Lung (tissue), 12 donors: Measurements from ENCODE around the gene TRA2A. TPM values are rescaled to one million over a fixed set of nuclear protein-coding genes. Genes with fewer than 3 reads are reported as not detected.

Experiments used
- ATAC-seq: fragments of 200-7000 bp; cut with Tn5 transposase; one replicate; pipeline ENCODE4 v1.9.1; 2020; ENCODE audit warnings: moderate number of reproducible peaks; ENCODE audit not compliant: insufficient read depth, low FRiP score
- DNase-seq, 3 donors: peaks; one replicate each; pipeline ENCODE4 v3.0.0-alpha.2; 2013 to 2017
- H3K27ac ChIP-seq, 2 donors: one replicate each; pipeline ENCODE4 v1.5.1; 2013; ENCODE audit warnings: mild to moderate bottlenecking in 2 of 2, moderate library complexity in 2 of 2, control low read depth in 1 of 2, inconsistent platforms in 1 of 2, low read depth in 1 of 2, low read length in 1 of 2
- H3K27me3 ChIP-seq, 3 donors: one replicate each; pipeline ENCODE4 v1.5.1; 2013; ENCODE audit warnings: low read length in 2 of 3; ENCODE audit not compliant: control insufficient read depth in 3 of 3, insufficient read depth in 3 of 3
- H3K36me3 ChIP-seq, 4 donors: one replicate each; pipeline ENCODE4 v1.5.1; 2013; ENCODE audit warnings: low read length in 4 of 4, mild to moderate bottlenecking in 1 of 4, moderate library complexity in 1 of 4; ENCODE audit not compliant: control insufficient read depth in 4 of 4, insufficient read depth in 4 of 4
- H3K4me1 ChIP-seq, 5 donors: one replicate each; pipeline ENCODE4 v1.5.1; 2013; ENCODE audit warnings: low read length in 5 of 5, mild to moderate bottlenecking in 2 of 5, moderate library complexity in 1 of 5; ENCODE audit not compliant: control insufficient read depth in 5 of 5, insufficient read depth in 5 of 5
- H3K4me3 ChIP-seq: one replicate; pipeline ENCODE4 v1.5.1; 2013; ENCODE audit warnings: mild to moderate bottlenecking, control low read depth, moderate library complexity
- H3K9ac ChIP-seq, 2 donors: one replicate each; pipeline ENCODE4 v1.5.1; 2013; ENCODE audit warnings: low read length in 2 of 2, control low read depth in 1 of 2; ENCODE audit not compliant: insufficient read depth in 1 of 2
- H3K9me3 ChIP-seq, 4 donors: one replicate each; pipeline ENCODE4 v1.5.1; 2013; ENCODE audit warnings: low read length in 3 of 4, mild to moderate bottlenecking in 1 of 4, moderate library complexity in 1 of 4; ENCODE audit not compliant: control insufficient read depth in 4 of 4, insufficient read depth in 3 of 4
- WGBS, 2 donors: extraction: QIAGEN DNeasy Blood & Tissue Kit; methylation state at CpG; one replicate each; pipeline ENCODE4 v1.1.7; 2013; 5-methylcytosine and 5-hydroxymethylcytosine counted together
- polyA plus RNA-seq, 2 donors: library from polyadenylated mRNA; stranded (reverse); fragments of 200-250 nt; gene quantifications; one replicate each; pipeline ENCODE4 v1.2.1, GENCODE V29; 2013
- total RNA-seq, 2 donors: library from RNA; depleted of rRNA in 1 of 2; stranded (reverse); fragments of >200 nt in 1 of 2; gene quantifications; one replicate each; pipeline ENCODE4 v1.2.1, GENCODE V29; 2014 to 2021
- TF ChIP-seq, protein P1 (sequence below): IDR thresholded peaks from 2 replicates; pipeline ENCODE4 v1.5.1; 2012; ENCODE audit warnings: mild to moderate bottlenecking; ENCODE audit errors: control extremely low read depth, extremely low read depth
- donor health status: control.
- donor health status: control.
- donor health status: Bipolar disorder and iron deficiency.
- donor health status: healthy.
- donor health status: DM: yes; HTN: yes; CAD: no.

TRA2A gene
- total and polyA plus RNA-seq, 4 donors: 46.3 to 99.0 (median 82.4) TPM

DNA sequence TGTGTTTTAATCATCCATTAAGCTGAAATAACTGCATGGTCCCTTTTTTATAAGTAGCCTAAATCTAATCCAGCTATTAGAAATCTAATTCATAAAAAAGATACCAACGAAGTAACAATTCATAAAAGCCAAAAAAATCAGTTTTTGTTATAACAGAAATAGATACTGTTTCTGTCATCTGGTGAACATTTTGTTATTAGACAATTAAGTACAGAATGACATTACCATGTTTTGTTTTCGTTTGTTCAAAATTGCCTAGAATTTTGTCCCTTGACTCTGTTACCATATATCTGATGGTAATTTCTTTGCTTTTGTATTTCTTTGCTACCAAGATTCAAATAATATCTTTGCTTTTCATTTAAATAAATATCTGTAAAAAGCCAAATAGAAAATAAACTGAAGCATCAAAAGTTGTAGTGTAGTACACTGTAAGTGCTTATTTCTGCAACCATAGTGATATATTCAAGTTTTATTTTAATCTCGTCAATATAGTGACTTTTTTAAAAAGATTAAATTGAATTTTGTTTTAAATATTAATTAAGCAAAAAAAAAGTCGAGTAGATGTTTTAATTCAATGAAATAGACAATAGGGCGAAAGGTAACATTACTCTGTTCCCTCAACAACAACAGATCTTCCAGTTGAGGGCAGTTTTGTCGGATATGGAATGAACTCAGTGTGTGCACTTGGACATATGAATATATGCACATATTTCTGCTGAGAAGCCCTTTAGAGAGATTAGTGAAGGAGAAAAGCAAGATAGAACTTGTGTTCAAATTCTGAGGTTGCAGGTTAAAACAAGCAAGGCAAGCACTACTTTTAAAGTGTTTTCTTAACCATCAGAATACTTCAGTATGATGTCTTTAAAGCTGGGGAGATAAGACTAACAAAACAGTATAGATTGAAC is 53.6 kb downstream of the TRA2A start:
- peaks cover 0 to 10% (median 0%) of the 10 kb centered on the region in 3 donors for H3K27me3 ChIP-seq
- no peak overlapping the region for H3K27ac ChIP-seq
- no peak overlapping the region for H3K9ac ChIP-seq
- no peak for ATAC-seq
- DNase-seq: no peak
- H3K4me3 ChIP-seq: no peak overlapping the region
- TF ChIP-seq, protein P1, sequence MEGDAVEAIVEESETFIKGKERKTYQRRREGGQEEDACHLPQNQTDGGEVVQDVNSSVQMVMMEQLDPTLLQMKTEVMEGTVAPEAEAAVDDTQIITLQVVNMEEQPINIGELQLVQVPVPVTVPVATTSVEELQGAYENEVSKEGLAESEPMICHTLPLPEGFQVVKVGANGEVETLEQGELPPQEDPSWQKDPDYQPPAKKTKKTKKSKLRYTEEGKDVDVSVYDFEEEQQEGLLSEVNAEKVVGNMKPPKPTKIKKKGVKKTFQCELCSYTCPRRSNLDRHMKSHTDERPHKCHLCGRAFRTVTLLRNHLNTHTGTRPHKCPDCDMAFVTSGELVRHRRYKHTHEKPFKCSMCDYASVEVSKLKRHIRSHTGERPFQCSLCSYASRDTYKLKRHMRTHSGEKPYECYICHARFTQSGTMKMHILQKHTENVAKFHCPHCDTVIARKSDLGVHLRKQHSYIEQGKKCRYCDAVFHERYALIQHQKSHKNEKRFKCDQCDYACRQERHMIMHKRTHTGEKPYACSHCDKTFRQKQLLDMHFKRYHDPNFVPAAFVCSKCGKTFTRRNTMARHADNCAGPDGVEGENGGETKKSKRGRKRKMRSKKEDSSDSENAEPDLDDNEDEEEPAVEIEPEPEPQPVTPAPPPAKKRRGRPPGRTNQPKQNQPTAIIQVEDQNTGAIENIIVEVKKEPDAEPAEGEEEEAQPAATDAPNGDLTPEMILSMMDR: no peak
- WGBS, 2 donors: 83 to 88% methylated on average over 6 of the region's 6 CpGs
- no peaks in the 10 kb centered on the region for H3K36me3 ChIP-seq
- H3K9me3 ChIP-seq: peaks cover 0 to 8% (median 0%) of the 10 kb centered on the region in 4 donors
- H3K4me1 ChIP-seq: peaks cover 0 to 22% (median 4%) of the 10 kb centered on the region in 5 donors

DNA sequence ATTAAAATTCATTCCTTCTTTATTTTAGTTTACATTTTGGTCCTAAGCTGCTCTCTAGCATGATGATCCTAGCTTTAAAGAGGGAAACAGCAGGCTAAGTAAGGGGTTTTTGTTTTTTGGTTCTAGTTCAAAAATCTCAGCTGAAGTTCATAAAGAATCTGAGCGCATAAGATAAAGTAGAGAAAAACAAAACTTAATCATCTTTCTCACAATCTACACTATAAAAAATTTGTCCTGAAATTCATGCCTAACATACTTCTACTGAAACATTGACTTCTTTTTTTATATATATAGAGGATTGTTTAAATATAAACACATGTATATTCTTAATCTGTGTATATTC is 54.7 kb downstream of the TRA2A start:
- TF ChIP-seq, protein P1: no peak
- Histone ChIP-seq H3K9me3 (peaks cover 0 to 8% (median 0%) of the 10 kb centered on the region in 4 donors), H3K4me3 (no peak overlapping the region), H3K27me3 (peaks cover 0 to 10% (median 0%) of the 10 kb centered on the region in 3 donors), H3K36me3 (no peaks in the 10 kb centered on the region), H3K9ac (no peak overlapping the region), H3K27ac (no peak overlapping the region), H3K4me1 (peaks cover 0 to 33% (median 10%) of the 10 kb centered on the region in 5 donors)
- DNase-seq: peak in 1 of 3 donors; percentile 65
- ATAC-seq: no peak
- WGBS, 2 donors: 90 to 94% methylated on average over 1 of the region's 1 CpG

DNA sequence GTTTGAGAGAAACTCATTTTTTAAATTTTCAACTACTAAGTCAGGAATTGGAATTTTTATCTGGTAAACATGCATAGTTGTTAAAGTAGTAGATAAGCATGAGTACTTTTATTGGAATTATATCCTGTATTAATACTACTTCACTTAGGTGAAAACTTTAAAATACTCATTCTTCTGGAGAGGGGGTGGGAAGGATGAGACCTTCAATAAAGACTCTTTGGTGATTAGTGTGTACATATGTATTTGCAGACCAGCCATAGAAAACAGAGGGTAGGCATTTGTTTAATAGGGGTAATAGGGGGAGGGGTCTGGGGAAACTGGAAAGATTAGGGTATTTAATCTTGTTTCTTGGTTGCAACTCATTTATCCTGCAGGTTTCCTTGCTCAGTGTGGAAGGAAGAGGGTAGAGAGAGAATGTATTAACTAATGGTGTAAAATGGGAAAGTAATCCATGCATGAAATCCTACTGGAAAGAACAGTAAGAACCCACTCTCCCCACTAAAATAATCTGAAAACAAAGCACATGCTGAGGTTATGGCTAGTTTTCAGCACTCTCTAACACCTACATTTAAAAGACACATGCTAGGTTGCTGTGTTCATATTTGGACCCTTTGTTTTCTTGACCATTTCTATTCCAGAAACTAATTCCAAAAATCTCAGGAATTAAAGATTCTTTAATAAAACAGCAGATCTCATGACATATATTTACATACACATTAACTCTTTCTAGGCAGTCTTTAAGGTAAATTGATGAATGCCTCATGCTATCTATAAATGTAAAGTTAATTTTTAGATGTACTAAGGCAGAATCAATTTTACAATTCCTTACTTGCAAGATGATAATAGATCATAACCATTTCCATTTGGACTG is 55.3 kb downstream of the TRA2A start:
- peaks cover 0 to 37% (median 11%) of the 10 kb centered on the region in 5 donors for H3K4me1 ChIP-seq
- no peak overlapping the region for H3K27ac ChIP-seq
- peaks cover 0 to 10% (median 0%) of the 10 kb centered on the region in 3 donors for H3K27me3 ChIP-seq
- ATAC-seq (no peak), DNase-seq (no peak)
- TF ChIP-seq, protein P1: no peak
- peaks cover 0 to 8% (median 0%) of the 10 kb centered on the region in 4 donors for H3K9me3 ChIP-seq
- no peaks in the 10 kb centered on the region for H3K36me3 ChIP-seq
- H3K4me3 ChIP-seq: no peak overlapping the region
- H3K9ac ChIP-seq: no peak overlapping the region
